SK-N-SH (cell line): ENCODE data around the gene CHD2. TPM values are rescaled to one million over a fixed set of nuclear protein-coding genes. Genes with fewer than 3 reads are reported as not detected.

Source experiments
- CTCF ChIA-PET: fragments of 300-600, 350-600 bp; formaldehyde crosslinking; extraction: SDS; loops from one replicate; lab custom pipeline; 2021; lab: Yijun Ruan, JAX
- POLR2A ChIA-PET: fragments of 350-600 bp; sonication (Branson Sonifier 250); formaldehyde crosslinking; extraction: SDS; loops from one replicate; lab custom pipeline; 2020; ENCODE audit warnings: antibody characterized with exemption, inconsistent platforms; lab: Yijun Ruan, JAX
- DNase-seq: peaks from one replicate; pipeline ENCODE4 v3.0.0; 2012
- H2AFZ ChIP-seq: fragments of 200-600 bp; sonication (generic); 2 replicates; pipeline ENCODE4 v1.8.1; 2016; ENCODE audit warnings: antibody characterized with exemption, mild to moderate bottlenecking, low read depth
- H3F3A ChIP-seq: fragments of 200-600 bp; sonication (generic); replicated peaks from 2 replicates; pipeline ENCODE3; 2016; ENCODE audit warnings: antibody characterized with exemption, mild to moderate bottlenecking; ENCODE audit not compliant: insufficient read depth
- H3K27ac ChIP-seq, 2 experiments: fragments of 200-500 bp in 1 of 2; fragments of 200-600 bp in 1 of 2; sonication (Bioruptor generic) in 1 of 2; sonication (generic), shearing (Covaris generic) in 1 of 2; 2 replicates each; pipeline versions ENCODE4 v1.5.1 to v1.6.1; 2014 to 2016; ENCODE audit warnings: low read depth in 2 of 2, inconsistent platforms in 1 of 2, low read length in 1 of 2, mild to moderate bottlenecking in 1 of 2, mixed read lengths in 1 of 2
- H3K27me3 ChIP-seq: fragments of 200-600 bp; sonication (generic), shearing (Covaris generic); 2 replicates; pipeline ENCODE4 v1.6.1; 2016; ENCODE audit warnings: mixed run types; ENCODE audit not compliant: insufficient read depth
- H3K36me3 ChIP-seq, 2 experiments: fragments of 200-500 bp in 1 of 2; fragments of 200-600 bp in 1 of 2; sonication (Bioruptor generic) in 1 of 2; sonication (generic) in 1 of 2; replicated peaks in 1 of 2; 2 replicates each; pipeline versions ENCODE3 to v1.5.1; 2014 to 2016; ENCODE audit warnings: low read length in 1 of 2, mild to moderate bottlenecking in 1 of 2; ENCODE audit not compliant: insufficient read depth in 2 of 2, control insufficient read depth in 1 of 2
- H3K4me1 ChIP-seq, 2 experiments: fragments of 200-500 bp in 1 of 2; fragments of 200-600 bp in 1 of 2; sonication (Bioruptor generic) in 1 of 2; sonication (generic), shearing (Covaris generic) in 1 of 2; 2 replicates each; pipeline versions ENCODE4 v1.5.1 to v1.6.1; 2014 to 2016; ENCODE audit warnings: low read depth in 1 of 2, low read length in 1 of 2, mixed run types in 1 of 2; ENCODE audit not compliant: insufficient read depth in 2 of 2, control insufficient read depth in 1 of 2
- H3K4me2 ChIP-seq: fragments of 200-600 bp; sonication (generic), shearing (Covaris generic); 2 replicates; pipeline ENCODE4 v1.6.1; 2017; ENCODE audit warnings: mixed run types
- H3K4me3 ChIP-seq, 2 experiments: fragments of 200-500 bp in 1 of 2; fragments of 200-600 bp in 1 of 2; sonication (Bioruptor generic) in 1 of 2; sonication (generic), shearing (Covaris generic) in 1 of 2; 2 replicates each; pipeline versions ENCODE4 v1.5.1 to v1.8.1; 2014 to 2016; ENCODE audit warnings: low read depth in 2 of 2, inconsistent platforms in 1 of 2, low read length in 1 of 2, mild to moderate bottlenecking in 1 of 2, mixed read lengths in 1 of 2, moderate library complexity in 1 of 2
- H3K79me2 ChIP-seq: fragments of 200-600 bp; sonication (generic); 2 replicates; pipeline ENCODE4 v1.8.1; 2017; ENCODE audit warnings: mild to moderate bottlenecking; ENCODE audit not compliant: insufficient read depth
- H3K9ac ChIP-seq: fragments of 200-600 bp; sonication (generic); 2 replicates; pipeline ENCODE4 v1.6.1; 2017; ENCODE audit warnings: mixed run types
- H3K9me2 ChIP-seq: fragments of 200-600 bp; sonication (generic); 2 replicates; pipeline ENCODE4 v1.6.1; 2017; ENCODE audit warnings: mixed run types
- H3K9me3 ChIP-seq: fragments of 200-600 bp; sonication (generic); 2 replicates; pipeline ENCODE4 v1.6.1; 2017; ENCODE audit warnings: mixed run types, mild to moderate bottlenecking, moderate library complexity
- H4K20me1 ChIP-seq: fragments of 200-600 bp; sonication (generic); 2 replicates; pipeline ENCODE4 v1.6.1; 2017; ENCODE audit warnings: mild to moderate bottlenecking, mixed run types; ENCODE audit not compliant: insufficient read depth
- ELF1 ChIP-seq: IDR thresholded peaks from 2 replicates; pipeline ENCODE4 v1.4.0; 2012
- FOXJ3 ChIP-seq: sonication (generic); formaldehyde crosslinking; IDR thresholded peaks from 2 replicates; pipeline ENCODE4 v1.5.1; 2020; ENCODE audit warnings: mild to moderate bottlenecking, missing genetic modification reagents
- FOXM1 ChIP-seq: IDR thresholded peaks from 2 replicates; pipeline ENCODE4 v1.4.0; 2012; ENCODE audit warnings: low read depth, mild to moderate bottlenecking
- GABPA ChIP-seq: IDR thresholded peaks from 2 replicates; pipeline ENCODE4 v1.4.0; 2012; ENCODE audit warnings: low read depth, mild to moderate bottlenecking
- NFIC ChIP-seq: IDR thresholded peaks from 2 replicates; pipeline ENCODE4 v1.4.0; 2012; ENCODE audit warnings: borderline replicate concordance
- RAD21 ChIP-seq: IDR thresholded peaks from 2 replicates; pipeline ENCODE4 v1.6.1; 2012; ENCODE audit warnings: mild to moderate bottlenecking, low read length
- RCOR1 ChIP-seq: fragments of 150-350 bp; IDR thresholded peaks from 2 replicates; pipeline ENCODE4 v1.6.1; 2017; ENCODE audit warnings: antibody characterized with exemption, low read length
- RFX5 ChIP-seq: IDR thresholded peaks from 2 replicates; pipeline ENCODE4 v1.6.1; 2012; ENCODE audit warnings: mild to moderate bottlenecking, improper control_type of control experiment, low read length
- SMC3 ChIP-seq: IDR thresholded peaks from 2 replicates; pipeline ENCODE4 v1.6.1; 2012; ENCODE audit warnings: low read depth, low read length, improper control_type of control experiment
- TCF12 ChIP-seq: IDR thresholded peaks from 2 replicates; pipeline ENCODE4 v1.4.0; 2012
- TEAD4 ChIP-seq: IDR thresholded peaks from 2 replicates; pipeline ENCODE4 v1.4.0; 2012; ENCODE audit warnings: mild to moderate bottlenecking, borderline replicate concordance; ENCODE audit not compliant: insufficient read depth
- YY1 ChIP-seq: IDR thresholded peaks from 2 replicates; pipeline ENCODE4 v1.4.0; 2012; ENCODE audit warnings: low read depth, mild to moderate bottlenecking
- WGBS: methylation state at CpG from one replicate; pipeline ENCODE4 v1.1.6; 2017; ENCODE audit warnings: low lambda C conversion rate; 5-methylcytosine and 5-hydroxymethylcytosine counted together
- polyA plus RNA-seq, 3 experiments: library from polyadenylated mRNA; depleted of rRNA; stranded (reverse); fragments of >200 nt; gene quantifications; 2 replicates each; pipeline ENCODE4 v1.2.3, GENCODE V29; 2012
- TF ChIP-seq, protein P1 (sequence below): fragments of 200-600 bp; sonication (generic); IDR thresholded peaks from 2 replicates; pipeline ENCODE4 v1.6.1; 2017; ENCODE audit warnings: antibody characterized with exemption, mild to moderate bottlenecking, moderate library complexity
- TF ChIP-seq, protein P2 (sequence below): IDR thresholded peaks from 2 replicates; pipeline ENCODE4 v1.6.1; 2012; ENCODE audit warnings: mild to moderate bottlenecking, low read depth, low read length, moderate library complexity
- TF ChIP-seq, protein P3 (sequence below): IDR thresholded peaks from 2 replicates; pipeline ENCODE4 v1.4.0; 2012; ENCODE audit warnings: low read depth, borderline replicate concordance
- TF ChIP-seq, protein P4 (sequence below): IDR thresholded peaks from 2 replicates; pipeline ENCODE4 v1.4.0; 2012; ENCODE audit warnings: low read depth, borderline replicate concordance

CHD2 gene
- polyA plus RNA-seq, 1 of the 3 experiments (the other 2 are of a cell fraction), result 25.3 TPM

DNA sequence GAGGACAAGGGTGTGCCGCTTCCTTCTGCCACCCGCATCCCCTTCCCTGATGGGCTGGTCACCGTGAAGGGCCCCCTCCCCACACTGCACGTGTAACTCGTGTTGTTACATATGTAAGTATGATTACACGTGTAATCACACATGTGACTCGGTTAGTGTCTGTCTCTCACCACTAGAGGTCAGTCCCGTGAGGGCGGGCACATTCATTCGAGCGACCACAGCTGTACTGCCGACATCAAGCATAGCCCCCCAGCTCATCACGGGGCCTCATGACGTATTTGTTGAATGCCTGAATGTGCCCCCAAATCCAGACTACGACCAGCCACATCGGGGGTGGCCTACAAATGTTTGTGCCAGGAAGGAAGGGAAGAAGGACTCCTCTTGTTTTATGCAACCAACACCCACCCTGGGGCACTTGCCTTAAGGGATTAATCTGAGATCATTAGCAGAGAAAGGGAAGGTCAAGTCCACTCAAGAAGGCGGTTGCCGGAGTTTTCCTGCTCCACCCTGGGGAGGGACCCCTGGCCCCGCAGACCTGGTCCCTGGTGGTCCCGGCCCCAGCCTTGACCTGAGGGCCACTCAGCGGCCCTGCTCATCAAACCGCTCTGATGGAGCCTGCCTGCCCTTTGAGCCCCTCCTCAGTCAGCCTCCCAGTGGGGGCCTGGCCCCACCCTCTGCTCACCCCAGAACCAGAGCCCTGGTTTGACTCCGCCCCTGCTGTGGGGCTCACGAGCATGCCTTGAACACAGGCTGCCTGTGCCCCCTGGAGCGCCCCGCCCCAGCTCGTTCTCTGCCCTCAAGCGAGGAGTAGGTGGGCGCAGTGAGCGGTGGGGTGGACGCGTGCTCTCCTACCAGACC is 136.1 kb downstream of the CHD2 start:
- DNase-seq, result peak; percentile 69
- no peaks in the 10 kb centered on the region for H3K36me3 ChIP-seq
- H2AFZ ChIP-seq, result no peak overlapping the region
- TF ChIP-seq RAD21 (peak; percentile 47), SMC3 (peak; percentile 27; the same call in 1 of the 2 replicates), GABPA (no peak), FOXM1 (no peak)
- TF ChIP-seq, protein P1, sequence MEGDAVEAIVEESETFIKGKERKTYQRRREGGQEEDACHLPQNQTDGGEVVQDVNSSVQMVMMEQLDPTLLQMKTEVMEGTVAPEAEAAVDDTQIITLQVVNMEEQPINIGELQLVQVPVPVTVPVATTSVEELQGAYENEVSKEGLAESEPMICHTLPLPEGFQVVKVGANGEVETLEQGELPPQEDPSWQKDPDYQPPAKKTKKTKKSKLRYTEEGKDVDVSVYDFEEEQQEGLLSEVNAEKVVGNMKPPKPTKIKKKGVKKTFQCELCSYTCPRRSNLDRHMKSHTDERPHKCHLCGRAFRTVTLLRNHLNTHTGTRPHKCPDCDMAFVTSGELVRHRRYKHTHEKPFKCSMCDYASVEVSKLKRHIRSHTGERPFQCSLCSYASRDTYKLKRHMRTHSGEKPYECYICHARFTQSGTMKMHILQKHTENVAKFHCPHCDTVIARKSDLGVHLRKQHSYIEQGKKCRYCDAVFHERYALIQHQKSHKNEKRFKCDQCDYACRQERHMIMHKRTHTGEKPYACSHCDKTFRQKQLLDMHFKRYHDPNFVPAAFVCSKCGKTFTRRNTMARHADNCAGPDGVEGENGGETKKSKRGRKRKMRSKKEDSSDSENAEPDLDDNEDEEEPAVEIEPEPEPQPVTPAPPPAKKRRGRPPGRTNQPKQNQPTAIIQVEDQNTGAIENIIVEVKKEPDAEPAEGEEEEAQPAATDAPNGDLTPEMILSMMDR, result peak; percentile 54
- TF ChIP-seq, protein P2, sequence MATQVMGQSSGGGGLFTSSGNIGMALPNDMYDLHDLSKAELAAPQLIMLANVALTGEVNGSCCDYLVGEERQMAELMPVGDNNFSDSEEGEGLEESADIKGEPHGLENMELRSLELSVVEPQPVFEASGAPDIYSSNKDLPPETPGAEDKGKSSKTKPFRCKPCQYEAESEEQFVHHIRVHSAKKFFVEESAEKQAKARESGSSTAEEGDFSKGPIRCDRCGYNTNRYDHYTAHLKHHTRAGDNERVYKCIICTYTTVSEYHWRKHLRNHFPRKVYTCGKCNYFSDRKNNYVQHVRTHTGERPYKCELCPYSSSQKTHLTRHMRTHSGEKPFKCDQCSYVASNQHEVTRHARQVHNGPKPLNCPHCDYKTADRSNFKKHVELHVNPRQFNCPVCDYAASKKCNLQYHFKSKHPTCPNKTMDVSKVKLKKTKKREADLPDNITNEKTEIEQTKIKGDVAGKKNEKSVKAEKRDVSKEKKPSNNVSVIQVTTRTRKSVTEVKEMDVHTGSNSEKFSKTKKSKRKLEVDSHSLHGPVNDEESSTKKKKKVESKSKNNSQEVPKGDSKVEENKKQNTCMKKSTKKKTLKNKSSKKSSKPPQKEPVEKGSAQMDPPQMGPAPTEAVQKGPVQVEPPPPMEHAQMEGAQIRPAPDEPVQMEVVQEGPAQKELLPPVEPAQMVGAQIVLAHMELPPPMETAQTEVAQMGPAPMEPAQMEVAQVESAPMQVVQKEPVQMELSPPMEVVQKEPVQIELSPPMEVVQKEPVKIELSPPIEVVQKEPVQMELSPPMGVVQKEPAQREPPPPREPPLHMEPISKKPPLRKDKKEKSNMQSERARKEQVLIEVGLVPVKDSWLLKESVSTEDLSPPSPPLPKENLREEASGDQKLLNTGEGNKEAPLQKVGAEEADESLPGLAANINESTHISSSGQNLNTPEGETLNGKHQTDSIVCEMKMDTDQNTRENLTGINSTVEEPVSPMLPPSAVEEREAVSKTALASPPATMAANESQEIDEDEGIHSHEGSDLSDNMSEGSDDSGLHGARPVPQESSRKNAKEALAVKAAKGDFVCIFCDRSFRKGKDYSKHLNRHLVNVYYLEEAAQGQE, result no peak
- peaks cover 0 to 8% of the 10 kb centered on the region in 2 experiments; a peak in 1 of 4 replicates for H3K4me1 ChIP-seq
- no peak overlapping the region for H3K27ac ChIP-seq
- H3K4me3 ChIP-seq, result no peak overlapping the region
- H4K20me1 ChIP-seq, result no peaks in the 10 kb centered on the region
- CTCF ChIA-PET, result interaction anchor here (0.7 to 4.9 kb wide), 12 partner anchors 7 to 1086 kb away, joined by 3 to 68 read pairs (median 4); no protein-coding TSS in a partner anchor
- no peak overlapping the region for H3K4me2 ChIP-seq
- no peak overlapping the region for H3K9ac ChIP-seq
- WGBS, result 68% methylated on average over 27 of the region's 32 CpGs
- no peaks in the 10 kb centered on the region for H3K9me3 ChIP-seq
- H3K27me3 ChIP-seq, result no peaks in the 10 kb centered on the region
- no peaks in the 10 kb centered on the region for H3F3A ChIP-seq
- no peaks in the 10 kb centered on the region for H3K9me2 ChIP-seq
- no peaks in the 10 kb centered on the region for H3K79me2 ChIP-seq
- POLR2A ChIA-PET, result no interaction called here

DNA sequence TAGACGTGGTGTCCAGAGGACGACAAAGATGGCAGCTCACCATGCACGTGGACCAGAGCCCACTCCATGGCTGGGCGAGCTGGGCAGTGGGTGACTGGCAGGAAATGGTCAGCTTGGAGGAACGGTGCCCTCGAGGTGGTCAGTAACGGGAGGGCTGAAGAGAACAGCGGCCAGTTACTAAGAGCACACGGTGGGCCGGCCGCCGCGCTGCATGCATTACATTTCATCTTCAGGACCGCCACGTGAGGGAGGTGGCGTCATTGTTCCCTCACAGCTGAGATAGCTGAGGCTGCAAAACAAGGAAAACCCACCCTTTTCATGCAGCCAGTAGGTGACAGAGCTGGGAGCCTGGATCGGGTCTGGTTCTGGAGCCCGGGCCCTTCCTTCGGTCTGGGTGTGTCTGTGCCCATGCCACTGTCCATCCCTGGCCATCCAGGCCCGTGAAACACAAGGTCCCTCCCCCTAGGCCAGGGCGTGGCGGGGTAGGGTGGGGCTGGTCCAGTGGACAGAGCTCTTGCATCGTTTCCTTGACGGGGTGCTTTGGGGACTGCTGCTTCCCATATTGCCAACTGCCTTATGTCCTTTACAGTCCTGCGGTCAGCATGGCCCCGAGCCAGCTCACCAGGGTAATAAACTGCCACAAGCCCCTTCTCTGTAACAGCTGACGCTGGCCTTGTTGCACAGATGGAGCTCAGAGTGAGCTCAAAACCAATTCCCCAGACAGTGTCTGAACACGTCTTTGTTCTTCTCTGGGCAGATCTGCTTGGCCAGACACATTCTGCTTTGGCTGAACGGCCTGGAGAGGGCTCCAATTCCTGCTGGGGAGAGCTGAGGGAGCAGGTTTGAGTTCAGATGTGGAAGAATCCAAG is 137.1 kb downstream of the CHD2 start:
- CTCF ChIA-PET, result interaction anchor here (0.8 to 4.9 kb wide), 12 partner anchors 8 to 1085 kb away, joined by 3 to 68 read pairs (median 3); no protein-coding TSS in a partner anchor

More for the DNA sequence above, 137.1 kb downstream of the CHD2 start:
- no peaks in the 10 kb centered on the region for H3K9me2 ChIP-seq
- no peak overlapping the region for H3K9ac ChIP-seq
- no peaks in the 10 kb centered on the region for H3F3A ChIP-seq
- POLR2A ChIA-PET, result no interaction called here
- no peak overlapping the region for H2AFZ ChIP-seq
- H3K4me1 ChIP-seq, result peaks cover 0 to 8% of the 10 kb centered on the region in 2 experiments; a peak in 1 of 4 replicates
- no peaks in the 10 kb centered on the region for H3K9me3 ChIP-seq
- no peaks in the 10 kb centered on the region for H3K27me3 ChIP-seq
- DNase-seq, result peak; percentile 34
- H3K4me2 ChIP-seq, result no peak overlapping the region
- H3K79me2 ChIP-seq, result no peaks in the 10 kb centered on the region
- H3K27ac ChIP-seq, result no peak overlapping the region
- H3K4me3 ChIP-seq, result no peak overlapping the region
- H4K20me1 ChIP-seq, result no peaks in the 10 kb centered on the region
- no peak for TF ChIP-seq RAD21
- TF ChIP-seq, protein P3, sequence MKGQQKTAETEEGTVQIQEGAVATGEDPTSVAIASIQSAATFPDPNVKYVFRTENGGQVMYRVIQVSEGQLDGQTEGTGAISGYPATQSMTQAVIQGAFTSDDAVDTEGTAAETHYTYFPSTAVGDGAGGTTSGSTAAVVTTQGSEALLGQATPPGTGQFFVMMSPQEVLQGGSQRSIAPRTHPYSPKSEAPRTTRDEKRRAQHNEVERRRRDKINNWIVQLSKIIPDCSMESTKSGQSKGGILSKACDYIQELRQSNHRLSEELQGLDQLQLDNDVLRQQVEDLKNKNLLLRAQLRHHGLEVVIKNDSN, result no peak
- TF ChIP-seq, protein P4, sequence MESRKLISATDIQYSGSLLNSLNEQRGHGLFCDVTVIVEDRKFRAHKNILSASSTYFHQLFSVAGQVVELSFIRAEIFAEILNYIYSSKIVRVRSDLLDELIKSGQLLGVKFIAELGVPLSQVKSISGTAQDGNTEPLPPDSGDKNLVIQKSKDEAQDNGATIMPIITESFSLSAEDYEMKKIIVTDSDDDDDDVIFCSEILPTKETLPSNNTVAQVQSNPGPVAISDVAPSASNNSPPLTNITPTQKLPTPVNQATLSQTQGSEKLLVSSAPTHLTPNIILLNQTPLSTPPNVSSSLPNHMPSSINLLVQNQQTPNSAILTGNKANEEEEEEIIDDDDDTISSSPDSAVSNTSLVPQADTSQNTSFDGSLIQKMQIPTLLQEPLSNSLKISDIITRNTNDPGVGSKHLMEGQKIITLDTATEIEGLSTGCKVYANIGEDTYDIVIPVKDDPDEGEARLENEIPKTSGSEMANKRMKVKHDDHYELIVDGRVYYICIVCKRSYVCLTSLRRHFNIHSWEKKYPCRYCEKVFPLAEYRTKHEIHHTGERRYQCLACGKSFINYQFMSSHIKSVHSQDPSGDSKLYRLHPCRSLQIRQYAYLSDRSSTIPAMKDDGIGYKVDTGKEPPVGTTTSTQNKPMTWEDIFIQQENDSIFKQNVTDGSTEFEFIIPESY, result no peak
- TF ChIP-seq FOXJ3 (CRISPR knock-in tag), result no peak
- TF ChIP-seq ELF1, result no peak
- TF ChIP-seq TEAD4, result no peak
- no peak for TF ChIP-seq RCOR1
- no peak for TF ChIP-seq TCF12
- no peak for TF ChIP-seq FOXM1
- no peak for TF ChIP-seq YY1
- no peak for TF ChIP-seq RFX5
- TF ChIP-seq NFIC, result no peak
- TF ChIP-seq, all 33 proteins: peak for 0
- no peaks in the 10 kb centered on the region for H3K36me3 ChIP-seq
- WGBS, result 81% methylated on average over 24 of the region's 29 CpGs
